Adrenal gland (tissue), 12 donors: Measurements from ENCODE around the gene HOXD13. TPM values are rescaled to one million over a fixed set of nuclear protein-coding genes. Genes with fewer than 3 reads are reported as not detected.

Source experiments
- DNase-seq, 7 donors: peaks; one replicate each; pipeline ENCODE4 v3.0.0-alpha.2; 2019 to 2020
- H3K27ac ChIP-seq, 5 donors: fragments of 200-600 bp; sonication (generic) in 4 of 5; 1 replicate in 3 of 5; 2 replicates in 2 of 5; pipeline versions ENCODE4 v1.5.1 to v1.8.0; 2016 to 2020; ENCODE audit warnings: mild to moderate bottlenecking in 1 of 5
- H3K27me3 ChIP-seq: fragments of 200-600 bp; 2 replicates; pipeline ENCODE4 v1.8.0; 2021
- H3K36me3 ChIP-seq, 2 donors: fragments of 200-600 bp; replicated peaks in 1 of 2; 1 replicate in 1 of 2; 2 replicates in 1 of 2; pipeline versions ENCODE4 v1.5.1 to v1.8.0; 2018 to 2022
- H3K4me1 ChIP-seq, 2 donors: fragments of 200-600 bp; replicated peaks in 1 of 2; 1 replicate in 1 of 2; 2 replicates in 1 of 2; pipeline versions ENCODE4 v1.5.1 to v1.8.0; 2018 to 2021
- H3K4me3 ChIP-seq, 4 donors: fragments of 200-600 bp; sonication (generic) in 3 of 4; one replicate each; pipeline ENCODE4 v1.5.1; 2016 to 2018
- H3K9me3 ChIP-seq, 3 donors: fragments of 200-600 bp; sonication (generic) in 1 of 3; replicated peaks in 1 of 3; 1 replicate in 2 of 3; 2 replicates in 1 of 3; pipeline versions ENCODE4 v1.5.1 to v1.8.0; 2016 to 2021
- POLR2A ChIP-seq, 2 donors: fragments of 450-650 bp; IDR thresholded peaks; one replicate each; pipeline ENCODE4 v1.6.1; 2017; ENCODE audit warnings: antibody characterized with exemption in 2 of 2, mild to moderate bottlenecking in 2 of 2, moderate library complexity in 1 of 2
- WGBS, 4 donors: extraction: QIAGEN DNeasy Blood & Tissue Kit in 2 of 4; methylation state at CpG; one replicate each; pipeline versions ENCODE4 v1.1.5 to v1.1.7; 2013 to 2017; 5-methylcytosine and 5-hydroxymethylcytosine counted together
- intact Hi-C, 2 donors: fragments of 100-400 bp; cut with DNase I; formaldehyde crosslinking; loops; one replicate each; pipeline versions ENCODE4 v1.14.1 to v1.15.0; 2022 to 2023
- polyA plus RNA-seq, 3 donors: library from polyadenylated mRNA; stranded (reverse); fragments of 200-250 nt in 2 of 3; fragments of 350-450 nt in 1 of 3; fragmentation: Illumina TruSeq in 1 of 3; extraction: RNeasy Lipid Tissue Mini Kit (QIAGEN cat#74804) in 1 of 3; gene quantifications; one replicate each; pipeline ENCODE4 v1.2.3, GENCODE V29; 2013 to 2014
- total RNA-seq, 9 donors: library from RNA; depleted of rRNA in 4 of 9; stranded (reverse); fragments of >200 nt in 4 of 9; fragments of 120-200 nt in 1 of 9; fragmentation: NEBNext Ultra II Directional in 1 of 9; extraction: Animal tissue kit (Norgen Biotek cat#: 25700) in 1 of 9; gene quantifications; one replicate each; pipeline versions ENCODE4 v1.1.0 to v1.2.4, GENCODE V29; 2013 to 2023
- TF ChIP-seq, protein P1 (sequence below), 6 experiments: fragments of 450-650 bp in 4 of 6; fragments of 200-600 bp in 2 of 6; sonication (generic) in 1 of 6; IDR thresholded peaks; 1 replicate in 5 of 6; 2 replicates in 1 of 6; pipeline versions ENCODE4 v1.5.1 to v1.8.0; 2016 to 2021; ENCODE audit warnings: antibody characterized with exemption in 6 of 6, mild to moderate bottlenecking in 2 of 6, moderate library complexity in 1 of 6
- donor health status: healthy with polysubstance abuse.
- donor health status: Bipolar disorder and iron deficiency.
- donor health status: DM: yes; HTN: yes; CAD: no.
- donor health status: DM: no; HTN: no; CAD: no.
- donor health status: DM: no; HTN: no; CAD: no.
- donor health status: DM: yes; HTN: yes; CAD: no.

HOXD13 gene
- total and polyA plus RNA-seq, 12 donors = not detected

DNA sequence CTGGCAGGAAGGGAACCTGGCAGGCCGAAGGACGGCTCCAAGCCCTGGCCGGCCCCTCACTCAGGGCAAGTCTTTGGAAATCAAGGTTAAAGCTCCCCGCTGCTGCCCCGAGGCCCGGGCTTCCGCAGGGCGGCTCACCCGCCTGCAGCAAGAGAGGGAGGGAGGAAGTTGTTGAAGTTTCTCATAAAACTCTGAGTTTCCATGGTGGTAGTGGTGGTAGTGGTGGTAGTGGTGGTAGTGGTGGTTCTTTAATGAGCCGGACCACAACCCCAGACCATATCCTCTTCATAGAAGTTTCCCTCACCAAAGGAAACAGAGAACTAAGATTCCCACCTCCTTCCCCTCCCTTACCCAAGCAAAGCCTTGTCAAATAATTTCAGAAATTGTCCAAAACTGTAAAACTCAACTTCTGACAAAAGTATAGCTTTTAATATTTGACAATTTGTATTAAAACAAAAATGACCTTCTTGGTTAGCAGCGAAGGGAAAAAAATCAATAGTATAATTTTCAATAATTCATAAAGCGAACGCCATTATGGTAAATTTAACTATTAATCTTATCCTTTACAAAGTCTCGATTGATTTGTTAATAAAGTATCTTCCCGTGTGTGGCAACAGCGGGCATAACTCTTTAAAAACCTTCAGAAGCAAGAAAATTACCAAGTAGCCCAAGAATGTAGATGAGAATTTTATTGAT lies 22.6 kb downstream of the HOXD13 start:
- no peak for TF ChIP-seq POLR2A (IDR thresholded peaks at IDR 0.05)
- TF ChIP-seq, protein P1, sequence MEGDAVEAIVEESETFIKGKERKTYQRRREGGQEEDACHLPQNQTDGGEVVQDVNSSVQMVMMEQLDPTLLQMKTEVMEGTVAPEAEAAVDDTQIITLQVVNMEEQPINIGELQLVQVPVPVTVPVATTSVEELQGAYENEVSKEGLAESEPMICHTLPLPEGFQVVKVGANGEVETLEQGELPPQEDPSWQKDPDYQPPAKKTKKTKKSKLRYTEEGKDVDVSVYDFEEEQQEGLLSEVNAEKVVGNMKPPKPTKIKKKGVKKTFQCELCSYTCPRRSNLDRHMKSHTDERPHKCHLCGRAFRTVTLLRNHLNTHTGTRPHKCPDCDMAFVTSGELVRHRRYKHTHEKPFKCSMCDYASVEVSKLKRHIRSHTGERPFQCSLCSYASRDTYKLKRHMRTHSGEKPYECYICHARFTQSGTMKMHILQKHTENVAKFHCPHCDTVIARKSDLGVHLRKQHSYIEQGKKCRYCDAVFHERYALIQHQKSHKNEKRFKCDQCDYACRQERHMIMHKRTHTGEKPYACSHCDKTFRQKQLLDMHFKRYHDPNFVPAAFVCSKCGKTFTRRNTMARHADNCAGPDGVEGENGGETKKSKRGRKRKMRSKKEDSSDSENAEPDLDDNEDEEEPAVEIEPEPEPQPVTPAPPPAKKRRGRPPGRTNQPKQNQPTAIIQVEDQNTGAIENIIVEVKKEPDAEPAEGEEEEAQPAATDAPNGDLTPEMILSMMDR (IDR thresholded peaks at IDR 0.05) = no peak
- 47 to 59% (median 52%) methylated on average over 15 to 16 of the region's 16 CpGs for WGBS, 4 donors
- Histone ChIP-seq H3K9me3 (no peaks in the 10 kb centered on the region), H3K27me3 (peaks cover 100% of the 10 kb centered on the region), H3K4me1 (no peaks in the 10 kb centered on the region), H3K4me3 (no peak overlapping the region), H3K27ac (no peak overlapping the region), H3K36me3 (no peaks in the 10 kb centered on the region)
- DNase-seq = no peak
- intact Hi-C loops = no loop called here

DNA sequence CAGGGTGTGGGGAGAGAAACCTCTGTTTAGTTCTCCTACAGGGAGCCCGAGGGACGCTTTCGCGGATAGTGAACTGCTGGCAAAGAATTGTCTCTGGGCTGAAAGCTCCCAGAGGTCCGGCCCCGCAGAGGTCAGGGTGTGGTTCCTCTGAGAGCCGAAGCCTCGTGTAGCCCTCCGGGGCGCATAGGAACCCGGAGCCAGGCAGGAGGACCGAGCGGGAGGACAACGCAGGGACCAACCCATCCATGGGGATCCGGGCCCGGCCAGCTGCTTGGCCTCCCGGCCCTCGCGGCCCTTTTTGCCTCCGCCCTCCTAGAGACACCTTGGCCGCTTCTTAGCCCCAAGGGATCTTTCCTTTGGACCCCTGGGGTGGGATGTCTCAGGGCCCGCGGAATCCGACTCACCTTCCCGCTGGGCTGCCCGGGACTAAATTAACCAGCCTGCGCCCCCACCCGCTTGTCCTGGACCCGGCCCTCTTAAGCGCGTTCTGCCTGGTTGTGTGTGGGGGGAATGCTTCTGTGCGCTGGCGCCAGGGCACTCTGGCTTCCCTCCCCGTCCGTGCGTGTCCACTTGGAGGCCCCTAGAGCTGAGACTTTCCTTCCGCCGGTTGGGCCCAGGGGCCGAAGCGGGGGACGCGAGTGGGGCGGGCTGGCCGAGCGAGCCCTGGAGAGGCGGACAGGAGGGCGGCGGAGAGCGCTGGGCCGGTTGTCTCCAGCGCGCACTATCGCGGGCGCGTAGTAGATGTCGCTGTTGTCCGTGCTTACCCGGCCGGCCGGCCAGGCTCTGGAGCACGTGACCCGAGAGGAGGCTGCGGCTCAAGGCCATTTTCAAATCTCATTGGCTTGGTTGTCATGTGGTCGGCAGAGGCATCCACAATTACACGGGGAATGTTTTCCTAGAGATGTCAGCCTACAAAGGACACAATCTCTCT lies 23.6 kb downstream of the HOXD13 start, which contains the start of gene HOXD10:
Gene HOXD10, plus strand, starts transcription at position 896 of the 931 bp plus-strand sequence. CDS start 56 bp downstream, outside the sequence.
- Histone ChIP-seq H3K27me3 (peaks cover 95% of the 10 kb centered on the region), H3K4me1 (no peaks in the 10 kb centered on the region), H3K36me3 (no peaks in the 10 kb centered on the region), H3K4me3 (peak within 1 kb of the TSS in 1 of 4 donors; percentile 12), H3K27ac (no peak within 1 kb of the TSS), H3K9me3 (no peaks in the 10 kb centered on the region)
- WGBS, 4 donors = 17 to 38% (median 20%) methylated on average over 14 to 66 of the region's 66 CpGs
- peak in 3 of 7 donors; percentile 46 to 63 (median 49) for DNase-seq
- TF ChIP-seq, protein P1 (IDR thresholded peaks at IDR 0.05) = peak in 3 of 6 experiments; percentile 4 to 24 (median 6)
- no peak for TF ChIP-seq POLR2A (IDR thresholded peaks at IDR 0.05)
- intact Hi-C loops = no loop called here

DNA sequence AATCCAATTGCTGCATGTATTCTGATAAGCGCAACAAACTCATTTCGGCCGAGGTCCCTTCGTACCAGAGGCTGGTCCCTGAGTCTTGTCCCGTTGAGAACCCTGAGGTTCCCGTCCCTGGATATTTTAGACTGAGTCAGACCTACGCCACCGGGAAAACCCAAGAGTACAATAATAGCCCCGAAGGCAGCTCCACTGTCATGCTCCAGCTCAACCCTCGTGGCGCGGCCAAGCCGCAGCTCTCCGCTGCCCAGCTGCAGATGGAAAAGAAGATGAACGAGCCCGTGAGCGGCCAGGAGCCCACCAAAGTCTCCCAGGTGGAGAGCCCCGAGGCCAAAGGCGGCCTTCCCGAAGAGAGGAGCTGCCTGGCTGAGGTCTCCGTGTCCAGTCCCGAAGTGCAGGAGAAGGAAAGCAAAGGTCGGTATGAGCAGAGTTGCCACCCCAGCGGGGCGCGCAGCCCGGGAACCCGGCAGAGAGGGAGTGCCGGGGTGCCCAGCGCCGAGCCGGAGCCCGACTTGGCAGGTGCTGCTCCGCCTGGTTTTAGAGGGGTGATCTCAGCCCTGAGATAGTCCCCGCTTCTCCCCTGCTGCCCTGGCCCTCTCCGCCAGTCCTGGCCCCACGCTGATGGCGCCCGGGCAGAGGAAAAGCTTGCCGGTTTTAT lies 24.8 kb downstream of the HOXD13 start:
- WGBS, 4 donors = 26 to 40% (median 32%) methylated on average over 25 to 40 of the region's 40 CpGs
- no peak for DNase-seq
- intact Hi-C loops = no loop called here

More for the DNA sequence above, 24.8 kb downstream of the HOXD13 start:
- Histone ChIP-seq H3K36me3 (no peaks in the 10 kb centered on the region), H3K27me3 (peaks cover 91% of the 10 kb centered on the region), H3K27ac (no peak overlapping the region), H3K9me3 (no peaks in the 10 kb centered on the region), H3K4me3 (no peak overlapping the region), H3K4me1 (peaks cover 0 to 8% of the 10 kb centered on the region in 2 donors)
- TF ChIP-seq, protein P1 (IDR thresholded peaks at IDR 0.05) = no peak
- TF ChIP-seq POLR2A (IDR thresholded peaks at IDR 0.05) = no peak
